NB4 (cell line): ENCODE results near the gene ASIC1.

Experiments used
- MYC ChIP-seq: IDR thresholded peaks from 2 replicates; pipeline ENCODE4 v1.6.1; 2011; ENCODE audit warnings: low read depth, low read length
- POLR2A ChIP-seq: IDR thresholded peaks from 2 replicates; pipeline ENCODE4 v1.6.1; 2011; ENCODE audit warnings: mild to moderate bottlenecking; ENCODE audit not compliant: insufficient read length; ENCODE audit errors: extremely low read depth
- TF ChIP-seq, protein P1 (sequence below): IDR thresholded peaks from one replicate; pipeline ENCODE4 v1.5.1; 2012; ENCODE audit warnings: low read depth, low read length
- TF ChIP-seq, protein P2 (sequence below): IDR thresholded peaks from 2 replicates; pipeline ENCODE4 v1.6.1; 2011; ENCODE audit warnings: low read depth, low read length

DNA sequence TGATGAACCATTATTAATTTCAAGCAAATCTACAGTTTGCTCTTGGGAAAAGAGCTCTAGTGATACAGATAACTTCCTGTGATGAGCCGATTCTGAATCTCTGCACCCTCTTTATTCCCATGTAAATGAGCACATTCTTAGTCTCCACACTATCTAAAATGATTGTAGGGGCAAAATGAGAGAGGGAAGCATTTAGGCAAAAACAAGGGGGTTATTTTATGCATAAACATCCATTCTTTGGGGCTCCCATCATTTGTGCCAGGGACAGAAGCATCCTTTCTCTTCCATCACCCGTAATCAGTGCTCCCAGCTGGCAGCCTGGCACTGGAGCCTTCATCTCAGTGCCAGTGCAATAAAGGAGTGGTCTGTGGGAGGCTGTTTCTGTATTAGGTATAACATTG lies 44.7 kb downstream of the ASIC1 start:
- no peak for TF ChIP-seq POLR2A
- TF ChIP-seq, protein P1, sequence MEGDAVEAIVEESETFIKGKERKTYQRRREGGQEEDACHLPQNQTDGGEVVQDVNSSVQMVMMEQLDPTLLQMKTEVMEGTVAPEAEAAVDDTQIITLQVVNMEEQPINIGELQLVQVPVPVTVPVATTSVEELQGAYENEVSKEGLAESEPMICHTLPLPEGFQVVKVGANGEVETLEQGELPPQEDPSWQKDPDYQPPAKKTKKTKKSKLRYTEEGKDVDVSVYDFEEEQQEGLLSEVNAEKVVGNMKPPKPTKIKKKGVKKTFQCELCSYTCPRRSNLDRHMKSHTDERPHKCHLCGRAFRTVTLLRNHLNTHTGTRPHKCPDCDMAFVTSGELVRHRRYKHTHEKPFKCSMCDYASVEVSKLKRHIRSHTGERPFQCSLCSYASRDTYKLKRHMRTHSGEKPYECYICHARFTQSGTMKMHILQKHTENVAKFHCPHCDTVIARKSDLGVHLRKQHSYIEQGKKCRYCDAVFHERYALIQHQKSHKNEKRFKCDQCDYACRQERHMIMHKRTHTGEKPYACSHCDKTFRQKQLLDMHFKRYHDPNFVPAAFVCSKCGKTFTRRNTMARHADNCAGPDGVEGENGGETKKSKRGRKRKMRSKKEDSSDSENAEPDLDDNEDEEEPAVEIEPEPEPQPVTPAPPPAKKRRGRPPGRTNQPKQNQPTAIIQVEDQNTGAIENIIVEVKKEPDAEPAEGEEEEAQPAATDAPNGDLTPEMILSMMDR = no peak
- TF ChIP-seq, protein P2, sequence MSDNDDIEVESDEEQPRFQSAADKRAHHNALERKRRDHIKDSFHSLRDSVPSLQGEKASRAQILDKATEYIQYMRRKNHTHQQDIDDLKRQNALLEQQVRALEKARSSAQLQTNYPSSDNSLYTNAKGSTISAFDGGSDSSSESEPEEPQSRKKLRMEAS = no peak
- no peak for TF ChIP-seq MYC
